A673 (cell line): ENCODE data around the gene SLC16A3.

ENCODE experiments used
- CTCF ChIP-seq: fragments of 300-800, 200-600 bp; sonication (generic); conservative IDR thresholded peaks from 2 replicates; pipeline ENCODE4 v1.5.1; 2017; ENCODE audit warnings: low read depth, mild to moderate bottlenecking, antibody characterized with exemption, low read length, moderate library complexity, mixed read lengths
- EZH2 ChIP-seq: fragments of 200-600 bp; sonication (generic); IDR thresholded peaks from 2 replicates; pipeline ENCODE4 v1.6.1; 2017; ENCODE audit warnings: borderline replicate concordance, low read depth, mild to moderate bottlenecking, mixed read lengths, antibody characterized with exemption, low read length; ENCODE audit not compliant: poor library complexity, severe bottlenecking

GRCh38 chr17:82228842-82229697 lies at the start of gene SLC16A3:
- TF ChIP-seq CTCF (no peak), EZH2 (no peak)
